HepG2 (cell line): ENCODE measurements around the gene MRFAP1. TPM values are rescaled to one million over a fixed set of nuclear protein-coding genes. Genes with fewer than 3 reads are reported as not detected.

Source experiments
- CEBPZ ChIP-seq: IDR thresholded peaks from 2 replicates; pipeline ENCODE4 v1.6.1; 2012; ENCODE audit warnings: low read length, improper control_type of control experiment
- CSRNP1 ChIP-seq: sonication (generic); formaldehyde crosslinking; IDR thresholded peaks from 2 replicates; pipeline ENCODE4 v1.8.1; 2023; ENCODE audit warnings: mild to moderate bottlenecking, missing genetic modification reagents
- GLMP ChIP-seq: sonication (generic); formaldehyde crosslinking; IDR thresholded peaks from 2 replicates; pipeline ENCODE4 v1.9.0; 2021; ENCODE audit warnings: missing genetic modification reagents, mild to moderate bottlenecking, borderline replicate concordance
- HNRNPLL ChIP-seq: fragments of 200-400 bp; formaldehyde crosslinking; IDR thresholded peaks from 2 replicates; pipeline ENCODE4 v1.6.1; 2017; ENCODE audit warnings: mild to moderate bottlenecking, low read depth, low read length; ENCODE audit not compliant: poor library complexity, severe bottlenecking
- HOMEZ ChIP-seq: IDR thresholded peaks from 2 replicates; pipeline ENCODE4 v1.6.1; 2016; ENCODE audit warnings: low read depth
- NCOA1 ChIP-seq: sonication (generic); formaldehyde crosslinking; IDR thresholded peaks from 2 replicates; pipeline ENCODE4 v1.9.0; 2021; ENCODE audit warnings: missing genetic modification reagents
- RAD51 ChIP-seq: fragments of 450-650 bp; IDR thresholded peaks from 2 replicates; pipeline ENCODE4 v1.6.1; 2016; ENCODE audit warnings: borderline replicate concordance
- ZFP82 ChIP-seq: sonication (generic); formaldehyde crosslinking; IDR thresholded peaks from 2 replicates; pipeline ENCODE4 v1.5.1; 2020; ENCODE audit warnings: mild to moderate bottlenecking, missing genetic modification reagents, borderline replicate concordance
- ZNF354B ChIP-seq: sonication (generic); formaldehyde crosslinking; IDR thresholded peaks from 2 replicates; pipeline ENCODE4 v1.8.0; 2022; ENCODE audit warnings: mild to moderate bottlenecking, missing genetic modification reagents
- ZNF451 ChIP-seq: sonication (generic); formaldehyde crosslinking; IDR thresholded peaks from 2 replicates; pipeline ENCODE4 v1.5.0; 2020; ENCODE audit warnings: mild to moderate bottlenecking, missing genetic modification reagents
- ZNF672 ChIP-seq: sonication (generic); formaldehyde crosslinking; IDR thresholded peaks from 2 replicates; pipeline ENCODE4 v1.8.1; 2022; ENCODE audit warnings: missing genetic modification reagents
- polyA plus RNA-seq, 8 experiments: library from polyadenylated mRNA; depleted of rRNA in 3 of 8; stranded (reverse) in 7 of 8; unstranded in 1 of 8; fragments of >200 nt; fragmentation: Illumina TruSeq in 4 of 8; extraction: Trizol in 4 of 8; gene quantifications; 2 replicates each; pipeline versions ENCODE4 v1.2.1 to v1.2.3, GENCODE V29; 2011 to 2016; ENCODE audit warnings: low read depth in 4 of 8, missing spikeins in 1 of 8, mixed read lengths in 1 of 8; ENCODE audit not compliant: insufficient read depth in 1 of 8
- total RNA-seq, 5 experiments: library from RNA; depleted of rRNA; stranded (reverse); fragments of >200 nt; fragmentation: Illumina TruSeq; extraction: Trizol; gene quantifications; 2 replicates each; pipeline ENCODE4 v1.2.3, GENCODE V29; 2016; ENCODE audit warnings: low read depth in 1 of 5
- TF ChIP-seq, protein P1 (sequence below): sonication (generic); formaldehyde crosslinking; IDR thresholded peaks from 2 replicates; pipeline ENCODE4 v1.4.0; 2020; ENCODE audit warnings: missing genetic modification reagents, borderline replicate concordance
- TF ChIP-seq, protein P2 (sequence below): sonication (generic); formaldehyde crosslinking; conservative IDR thresholded peaks from 2 replicates; pipeline ENCODE4 v1.4.0; 2020; ENCODE audit warnings: missing genetic modification reagents

Gene MRFAP1
- total and polyA plus RNA-seq, 2 of the 13 experiments (the other 11 are each of a cell fraction or from before 2014, with no cell fraction given): 112 to 158 TPM

- TF ChIP-seq, protein P1, sequence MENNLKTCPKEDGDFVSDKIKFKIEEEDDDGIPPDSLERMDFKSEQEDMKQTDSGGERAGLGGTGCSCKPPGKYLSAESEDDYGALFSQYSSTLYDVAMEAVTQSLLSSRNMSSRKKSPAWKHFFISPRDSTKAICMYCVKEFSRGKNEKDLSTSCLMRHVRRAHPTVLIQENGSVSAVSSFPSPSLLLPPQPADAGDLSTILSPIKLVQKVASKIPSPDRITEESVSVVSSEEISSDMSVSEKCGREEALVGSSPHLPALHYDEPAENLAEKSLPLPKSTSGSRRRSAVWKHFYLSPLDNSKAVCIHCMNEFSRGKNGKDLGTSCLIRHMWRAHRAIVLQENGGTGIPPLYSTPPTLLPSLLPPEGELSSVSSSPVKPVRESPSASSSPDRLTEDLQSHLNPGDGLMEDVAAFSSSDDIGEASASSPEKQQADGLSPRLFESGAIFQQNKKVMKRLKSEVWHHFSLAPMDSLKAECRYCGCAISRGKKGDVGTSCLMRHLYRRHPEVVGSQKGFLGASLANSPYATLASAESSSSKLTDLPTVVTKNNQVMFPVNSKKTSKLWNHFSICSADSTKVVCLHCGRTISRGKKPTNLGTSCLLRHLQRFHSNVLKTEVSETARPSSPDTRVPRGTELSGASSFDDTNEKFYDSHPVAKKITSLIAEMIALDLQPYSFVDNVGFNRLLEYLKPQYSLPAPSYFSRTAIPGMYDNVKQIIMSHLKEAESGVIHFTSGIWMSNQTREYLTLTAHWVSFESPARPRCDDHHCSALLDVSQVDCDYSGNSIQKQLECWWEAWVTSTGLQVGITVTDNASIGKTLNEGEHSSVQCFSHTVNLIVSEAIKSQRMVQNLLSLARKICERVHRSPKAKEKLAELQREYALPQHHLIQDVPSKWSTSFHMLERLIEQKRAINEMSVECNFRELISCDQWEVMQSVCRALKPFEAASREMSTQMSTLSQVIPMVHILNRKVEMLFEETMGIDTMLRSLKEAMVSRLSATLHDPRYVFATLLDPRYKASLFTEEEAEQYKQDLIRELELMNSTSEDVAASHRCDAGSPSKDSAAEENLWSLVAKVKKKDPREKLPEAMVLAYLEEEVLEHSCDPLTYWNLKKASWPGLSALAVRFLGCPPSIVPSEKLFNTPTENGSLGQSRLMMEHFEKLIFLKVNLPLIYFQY: peak; percentile 21; the same call in 1 of the 2 replicates
- TF ChIP-seq ZNF451 (CRISPR knock-in tag) (no peak), HOMEZ (CRISPR knock-in tag) (no peak), ZFP82 (no peak), HNRNPLL (no peak), RAD51 (no peak), GLMP (no peak), CSRNP1 (no peak), ZNF672 (CRISPR knock-in tag) (no peak), NCOA1 (CRISPR knock-in tag) (no peak), CEBPZ (no peak), ZNF354B (no peak)
- TF ChIP-seq, protein P2, sequence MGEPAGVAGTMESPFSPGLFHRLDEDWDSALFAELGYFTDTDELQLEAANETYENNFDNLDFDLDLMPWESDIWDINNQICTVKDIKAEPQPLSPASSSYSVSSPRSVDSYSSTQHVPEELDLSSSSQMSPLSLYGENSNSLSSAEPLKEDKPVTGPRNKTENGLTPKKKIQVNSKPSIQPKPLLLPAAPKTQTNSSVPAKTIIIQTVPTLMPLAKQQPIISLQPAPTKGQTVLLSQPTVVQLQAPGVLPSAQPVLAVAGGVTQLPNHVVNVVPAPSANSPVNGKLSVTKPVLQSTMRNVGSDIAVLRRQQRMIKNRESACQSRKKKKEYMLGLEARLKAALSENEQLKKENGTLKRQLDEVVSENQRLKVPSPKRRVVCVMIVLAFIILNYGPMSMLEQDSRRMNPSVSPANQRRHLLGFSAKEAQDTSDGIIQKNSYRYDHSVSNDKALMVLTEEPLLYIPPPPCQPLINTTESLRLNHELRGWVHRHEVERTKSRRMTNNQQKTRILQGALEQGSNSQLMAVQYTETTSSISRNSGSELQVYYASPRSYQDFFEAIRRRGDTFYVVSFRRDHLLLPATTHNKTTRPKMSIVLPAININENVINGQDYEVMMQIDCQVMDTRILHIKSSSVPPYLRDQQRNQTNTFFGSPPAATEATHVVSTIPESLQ (CRISPR knock-in tag): no peak; the same call in 1 of the 2 replicates
Measured at GRCh38 chr4:6633091-6633906, 7.2 kb upstream of the MRFAP1 start (continued).
